C4-2B (cell line): ENCODE data around the gene DNAAF5.
"Not testable (repeated sequence)": the region's sequence is repeated elsewhere in the genome, so short reads cannot be mapped to it uniquely, and the experiment has no call there.

Source experiments
- H3K27ac ChIP-seq: fragments of 450-650 bp; 2 replicates; pipeline ENCODE4 v1.5.1; 2017
- ZFX ChIP-seq: fragments of 450-650 bp; IDR thresholded peaks from 2 replicates; pipeline ENCODE4 v1.6.1; 2017
- TF ChIP-seq, protein P1 (sequence below): fragments of 450-650 bp; conservative IDR thresholded peaks from 2 replicates; pipeline ENCODE4 v1.5.1; 2017; ENCODE audit warnings: mild to moderate bottlenecking

Gene DNAAF5

DNA sequence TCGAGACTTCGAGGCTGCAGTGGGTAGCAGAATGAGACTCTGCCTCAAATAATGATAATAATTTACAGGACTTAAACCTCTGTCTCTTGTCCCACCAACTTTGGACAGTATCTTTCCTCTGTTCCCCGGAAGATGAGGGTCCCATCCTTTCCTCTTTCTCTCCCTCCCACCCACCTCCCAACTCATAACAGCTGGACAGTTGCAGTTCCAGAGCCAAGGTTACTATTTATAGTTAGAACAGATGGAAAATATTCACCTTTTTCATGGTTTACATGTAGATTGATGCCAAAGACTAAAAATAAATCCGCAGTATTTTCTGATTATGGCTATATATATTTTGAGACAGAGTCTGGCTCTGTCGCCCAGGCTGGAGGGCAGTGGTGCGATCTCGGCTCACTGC, 74.2 kb downstream of the DNAAF5 start:
- TF ChIP-seq, protein P1, sequence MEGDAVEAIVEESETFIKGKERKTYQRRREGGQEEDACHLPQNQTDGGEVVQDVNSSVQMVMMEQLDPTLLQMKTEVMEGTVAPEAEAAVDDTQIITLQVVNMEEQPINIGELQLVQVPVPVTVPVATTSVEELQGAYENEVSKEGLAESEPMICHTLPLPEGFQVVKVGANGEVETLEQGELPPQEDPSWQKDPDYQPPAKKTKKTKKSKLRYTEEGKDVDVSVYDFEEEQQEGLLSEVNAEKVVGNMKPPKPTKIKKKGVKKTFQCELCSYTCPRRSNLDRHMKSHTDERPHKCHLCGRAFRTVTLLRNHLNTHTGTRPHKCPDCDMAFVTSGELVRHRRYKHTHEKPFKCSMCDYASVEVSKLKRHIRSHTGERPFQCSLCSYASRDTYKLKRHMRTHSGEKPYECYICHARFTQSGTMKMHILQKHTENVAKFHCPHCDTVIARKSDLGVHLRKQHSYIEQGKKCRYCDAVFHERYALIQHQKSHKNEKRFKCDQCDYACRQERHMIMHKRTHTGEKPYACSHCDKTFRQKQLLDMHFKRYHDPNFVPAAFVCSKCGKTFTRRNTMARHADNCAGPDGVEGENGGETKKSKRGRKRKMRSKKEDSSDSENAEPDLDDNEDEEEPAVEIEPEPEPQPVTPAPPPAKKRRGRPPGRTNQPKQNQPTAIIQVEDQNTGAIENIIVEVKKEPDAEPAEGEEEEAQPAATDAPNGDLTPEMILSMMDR = no peak
- TF ChIP-seq ZFX = no peak
- no peak overlapping the region for H3K27ac ChIP-seq

DNA sequence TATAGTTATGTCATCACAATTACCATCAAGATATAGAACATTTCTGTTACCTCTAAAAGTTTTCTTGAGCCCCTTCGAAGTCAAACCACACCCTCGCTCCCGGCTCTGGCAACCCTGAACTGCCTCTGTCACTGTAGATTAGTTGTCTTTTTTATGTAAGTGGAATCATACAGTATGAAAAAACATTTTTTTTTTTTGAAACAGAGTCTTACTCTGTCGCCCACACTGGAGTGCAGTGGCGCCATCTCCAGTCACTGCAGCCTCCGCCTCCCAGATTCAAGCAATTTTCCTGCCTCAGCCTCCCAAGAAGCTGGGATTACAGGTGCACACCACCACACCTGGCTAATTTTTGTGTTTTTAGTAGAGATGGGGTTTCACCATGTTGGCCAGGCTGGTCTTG, 74.9 kb downstream of the DNAAF5 start:
- not testable (repeated sequence) for H3K27ac ChIP-seq

DNA sequence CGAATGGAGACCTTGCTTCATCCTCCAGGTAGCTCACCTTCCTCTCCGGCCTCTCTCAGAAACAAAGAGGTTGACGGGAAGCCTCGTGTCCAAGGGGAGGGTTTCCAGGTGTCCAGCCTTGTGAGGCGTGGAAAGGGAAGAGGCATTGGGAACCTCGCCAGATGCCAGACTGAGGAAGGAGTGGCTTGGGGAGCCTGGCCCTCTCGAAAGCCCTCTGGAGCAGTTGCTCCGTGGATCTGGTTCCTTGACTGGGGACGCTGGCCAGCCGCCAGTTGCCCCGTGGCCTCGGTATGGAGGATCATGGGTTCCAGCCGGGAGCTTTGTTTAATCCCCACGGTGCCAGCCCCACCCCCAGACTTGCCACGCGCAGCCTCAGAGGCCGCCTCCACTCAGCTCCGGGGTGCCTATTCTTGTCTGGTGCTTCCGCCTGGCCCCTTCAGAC, 75.5 kb downstream of the DNAAF5 start:
- TF ChIP-seq, protein P1 = no peak
- TF ChIP-seq ZFX = no peak
- no peak overlapping the region for H3K27ac ChIP-seq

DNA sequence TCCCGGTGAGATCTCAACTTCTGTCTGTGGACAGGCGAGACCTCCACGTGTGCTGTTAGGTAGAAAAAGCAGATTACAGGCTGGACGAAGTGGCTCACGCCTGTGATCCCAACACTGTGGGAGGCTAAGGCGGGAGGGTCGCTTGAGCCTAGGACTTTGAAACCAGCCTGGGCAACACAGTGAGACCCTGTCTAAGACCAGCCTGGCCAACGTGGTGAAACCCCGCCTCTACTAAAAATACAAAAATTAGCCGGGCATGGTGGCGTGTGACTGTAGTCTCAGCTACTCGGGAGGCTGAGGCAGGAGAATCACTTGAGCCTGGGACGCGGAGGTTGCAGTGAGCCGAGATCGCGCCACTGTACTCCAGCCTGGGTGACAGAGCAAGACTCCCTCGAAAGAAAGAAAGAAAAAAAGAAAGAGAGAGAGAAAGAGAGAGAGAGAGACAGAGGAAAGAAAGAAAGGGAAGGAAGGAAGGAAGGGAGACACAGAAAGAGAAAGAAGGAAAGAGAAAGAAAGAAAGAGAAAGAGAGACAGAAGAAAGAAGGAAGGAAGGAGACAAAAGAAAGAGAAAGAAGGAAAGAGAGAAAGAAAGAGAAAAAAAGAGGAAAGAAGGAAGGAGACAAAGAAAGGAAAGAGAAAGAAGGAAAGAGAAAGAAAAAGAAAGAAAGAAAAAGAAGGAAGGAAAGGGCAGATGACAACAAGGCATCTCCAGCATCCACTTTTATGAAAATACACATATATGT, 76.2 kb downstream of the DNAAF5 start:
- no peak overlapping the region for H3K27ac ChIP-seq
- TF ChIP-seq, protein P1 = no peak
- TF ChIP-seq ZFX = no peak

DNA sequence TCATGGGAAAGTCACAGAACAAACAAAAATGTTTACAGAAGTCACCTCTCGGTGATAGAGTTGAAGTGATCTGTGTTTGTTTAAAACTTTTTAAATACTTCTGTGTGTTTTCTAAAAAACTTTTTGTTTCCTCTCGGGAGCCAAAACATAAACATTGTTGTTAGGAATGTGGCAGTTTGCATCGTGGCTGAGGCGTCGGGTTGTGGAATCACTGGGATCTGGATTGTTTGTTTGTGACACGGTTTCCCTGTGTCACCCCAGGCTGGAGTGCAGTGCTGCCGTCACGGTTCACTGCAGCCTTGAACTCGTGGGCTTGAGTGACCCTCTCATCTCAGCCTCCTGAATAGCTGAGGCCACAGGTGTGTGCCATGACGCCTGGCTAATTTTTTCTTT, 76.7 kb downstream of the DNAAF5 start:
- no peak overlapping the region for H3K27ac ChIP-seq
- TF ChIP-seq ZFX = no peak
- TF ChIP-seq, protein P1 = no peak

DNA sequence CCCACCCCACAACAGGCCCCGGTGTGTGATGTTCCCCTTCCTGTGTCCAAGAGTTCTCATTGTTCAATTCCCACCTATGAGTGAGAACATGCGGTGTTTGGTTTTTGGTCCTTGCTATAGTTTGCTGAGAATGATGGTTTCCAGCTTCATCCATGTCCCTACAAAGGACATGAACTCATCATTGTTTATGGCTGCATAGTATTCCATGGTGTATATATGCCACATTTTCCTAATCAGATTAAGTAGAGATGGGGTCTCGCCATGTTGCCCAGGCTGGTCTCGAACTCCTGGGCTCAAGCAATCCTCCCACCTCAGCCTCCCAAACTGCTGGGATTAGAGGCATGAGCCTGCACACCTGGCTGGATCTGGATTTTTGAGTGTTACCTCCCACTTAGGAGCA, 77.3 kb downstream of the DNAAF5 start:
- H3K27ac ChIP-seq = not testable (repeated sequence)

DNA sequence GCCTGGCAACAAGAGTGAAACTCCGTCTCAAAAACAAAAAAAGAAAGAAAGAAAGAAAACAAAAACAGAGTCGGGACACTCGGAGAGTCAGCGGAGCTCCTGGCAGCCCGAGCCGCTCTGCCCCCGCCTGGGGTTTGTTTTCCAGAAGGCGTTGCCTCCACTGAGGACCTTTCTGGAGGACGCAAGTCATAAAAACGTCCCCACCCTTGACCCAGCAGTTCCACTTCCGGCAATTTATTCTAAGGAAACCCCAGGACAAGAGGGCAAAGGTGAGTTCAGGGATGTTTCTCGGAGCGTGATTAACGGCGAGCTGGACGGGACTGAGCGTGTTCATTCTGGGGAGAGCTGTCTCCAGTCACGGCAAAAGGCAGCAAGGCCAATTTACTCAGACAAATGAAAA, 78.8 kb downstream of the DNAAF5 start:
- H3K27ac ChIP-seq = no peak overlapping the region
- TF ChIP-seq, protein P1 = no peak
- no peak for TF ChIP-seq ZFX

DNA sequence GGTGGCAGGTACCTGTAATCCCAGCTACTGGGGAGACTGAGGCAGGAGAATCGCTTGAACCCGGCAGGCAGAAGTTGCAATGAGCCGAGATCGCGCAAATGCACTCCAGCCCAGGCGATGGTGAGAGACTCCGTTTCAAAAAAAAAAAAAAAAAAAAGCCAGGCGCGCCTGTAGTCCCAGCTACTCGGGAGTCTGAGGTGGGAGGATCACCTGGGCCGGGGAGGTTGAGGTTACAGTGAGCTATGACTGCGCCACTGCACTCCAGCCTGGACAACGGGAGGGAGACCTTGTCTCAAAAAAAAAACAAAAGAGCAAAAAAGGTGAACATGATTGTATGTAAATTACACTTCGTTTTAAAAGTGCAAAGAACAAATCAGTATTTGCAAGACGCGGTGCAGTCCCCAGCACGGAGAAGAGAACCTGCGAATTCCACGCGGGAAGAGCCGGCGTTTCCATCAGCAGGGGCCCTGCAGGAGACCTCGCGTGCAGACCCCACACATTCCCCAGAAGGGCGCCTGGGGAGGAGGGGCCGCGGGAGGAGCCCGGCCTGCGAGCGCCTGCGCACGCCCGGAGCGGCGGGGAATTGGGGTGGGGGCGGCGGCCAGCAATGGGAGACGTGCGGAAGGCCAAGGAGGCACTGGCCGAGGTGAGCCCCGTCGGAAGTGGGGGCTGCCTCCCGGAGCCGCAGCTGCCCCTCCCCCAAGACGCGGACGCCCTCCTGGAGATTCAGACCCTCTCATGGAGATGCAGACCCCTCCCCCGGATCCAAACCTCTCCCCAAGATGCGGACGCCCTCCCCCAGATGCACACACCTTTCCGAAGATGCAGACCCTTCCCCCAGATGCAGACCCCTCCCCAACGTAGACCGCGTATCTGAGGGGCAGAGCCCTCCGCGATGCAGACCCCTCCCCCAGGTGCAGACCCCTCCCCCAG, 89.1 kb downstream of the DNAAF5 start:
- no peak for TF ChIP-seq ZFX
- TF ChIP-seq, protein P1 = no peak
- H3K27ac ChIP-seq = peak overlapping the region; percentile 8; the same call in 1 of the 2 replicates
